ENCODE measurements around the gene PRRX2.
"Not testable (repeated sequence)": the region's sequence is repeated elsewhere in the genome, so short reads cannot be mapped to it uniquely, and the experiment has no call there.

Gene PRRX2

DNA sequence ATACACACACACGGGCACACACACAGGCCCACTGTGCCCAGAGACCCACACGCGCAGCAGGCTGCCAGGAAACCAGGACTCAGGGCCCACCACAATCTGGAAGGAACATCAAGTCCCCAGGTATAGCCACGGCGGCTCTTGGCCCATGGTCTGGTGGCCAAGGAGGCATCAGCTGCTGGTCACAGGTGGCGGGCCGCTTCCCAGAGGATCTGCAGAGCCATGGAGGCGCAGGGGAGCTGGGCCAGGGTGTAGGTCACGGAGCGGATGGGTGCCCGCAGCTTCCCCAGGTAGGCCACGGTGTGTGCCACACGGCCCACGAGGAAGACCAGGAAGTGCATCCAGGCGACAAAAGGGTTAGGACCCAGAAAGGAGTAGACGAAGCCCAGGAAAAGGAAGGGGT, 74.0 kb downstream of the PRRX2 start:
- no peak for DNase-seq

DNA sequence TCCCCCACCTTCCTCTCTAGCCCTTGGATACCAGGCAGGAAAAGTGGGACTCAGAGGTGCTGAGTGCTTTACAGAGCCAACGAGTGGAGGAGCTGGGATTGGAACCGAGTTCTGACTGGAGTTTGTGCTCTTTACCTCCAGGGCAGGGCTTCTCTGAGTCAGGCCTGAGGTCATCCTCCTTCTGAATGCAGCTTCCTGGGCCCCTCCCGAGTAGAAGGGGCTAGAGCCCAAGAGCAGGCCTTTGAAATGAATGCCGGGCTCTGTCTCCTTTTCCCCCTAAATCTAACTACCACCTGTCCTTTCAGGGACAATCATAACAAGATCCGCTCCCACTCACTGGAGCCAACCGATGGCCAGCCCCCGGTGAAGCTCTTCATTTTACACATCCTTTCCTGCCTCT, 74.7 kb downstream of the PRRX2 start:
- DNase-seq = no peak

DNA sequence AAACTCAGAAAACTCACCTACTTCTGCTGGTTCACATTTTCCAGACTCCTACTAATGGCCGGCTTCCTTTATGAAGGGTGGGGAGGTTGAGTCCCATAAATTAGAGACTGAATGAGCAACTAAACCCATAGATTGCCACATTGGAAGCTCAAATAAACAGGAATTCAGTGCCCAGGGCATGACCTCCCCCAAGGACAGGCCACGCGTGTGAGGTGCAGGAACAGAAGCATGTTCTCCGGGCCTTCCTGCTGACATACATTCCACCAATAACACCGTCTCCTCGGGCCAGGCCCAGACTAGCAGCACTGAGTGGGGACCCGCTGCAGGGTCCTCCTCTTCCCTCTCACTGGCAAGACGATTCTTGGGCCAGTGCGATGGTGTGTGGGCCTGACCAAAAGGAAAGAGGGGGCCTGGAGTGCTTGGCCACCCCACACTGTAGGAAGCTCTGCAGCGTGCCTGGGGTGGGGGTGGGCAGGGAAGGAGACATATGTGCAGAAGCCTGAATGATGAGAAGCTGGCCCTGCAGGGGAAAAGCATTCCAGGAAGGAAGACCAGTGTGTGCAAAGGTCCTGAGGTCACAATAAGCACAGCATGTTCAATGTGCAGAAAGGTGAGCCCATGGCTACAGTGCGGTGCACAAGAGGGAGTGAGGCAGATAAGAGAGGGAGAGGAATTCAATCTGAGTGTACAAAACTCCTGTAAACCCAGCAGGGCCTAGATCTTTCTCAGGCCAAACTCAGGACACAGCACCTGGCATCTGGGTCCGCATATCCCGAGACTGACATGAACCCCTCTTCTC, 75.4 kb downstream of the PRRX2 start:
- DNase-seq = no peak

DNA sequence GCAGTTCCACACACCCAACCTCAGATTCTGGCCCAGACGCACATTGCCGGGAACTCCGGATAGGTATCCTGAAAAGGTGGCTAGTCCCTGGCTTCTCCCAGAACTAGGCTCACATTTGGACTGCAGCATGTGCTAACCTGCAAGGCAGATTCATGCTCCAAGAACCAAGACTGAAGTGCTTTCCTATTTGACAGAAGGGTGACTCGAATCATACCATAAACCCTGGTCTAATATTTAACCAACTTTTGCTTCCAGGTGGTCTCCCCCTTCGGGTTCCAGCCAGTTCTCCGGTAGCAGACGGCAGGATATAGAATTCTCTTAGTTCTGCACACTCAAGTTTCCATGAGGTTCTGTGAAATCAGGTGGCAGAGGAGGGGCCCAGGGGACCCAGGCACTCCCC, 79.8 kb downstream of the PRRX2 start:
- DNase-seq = no peak

DNA sequence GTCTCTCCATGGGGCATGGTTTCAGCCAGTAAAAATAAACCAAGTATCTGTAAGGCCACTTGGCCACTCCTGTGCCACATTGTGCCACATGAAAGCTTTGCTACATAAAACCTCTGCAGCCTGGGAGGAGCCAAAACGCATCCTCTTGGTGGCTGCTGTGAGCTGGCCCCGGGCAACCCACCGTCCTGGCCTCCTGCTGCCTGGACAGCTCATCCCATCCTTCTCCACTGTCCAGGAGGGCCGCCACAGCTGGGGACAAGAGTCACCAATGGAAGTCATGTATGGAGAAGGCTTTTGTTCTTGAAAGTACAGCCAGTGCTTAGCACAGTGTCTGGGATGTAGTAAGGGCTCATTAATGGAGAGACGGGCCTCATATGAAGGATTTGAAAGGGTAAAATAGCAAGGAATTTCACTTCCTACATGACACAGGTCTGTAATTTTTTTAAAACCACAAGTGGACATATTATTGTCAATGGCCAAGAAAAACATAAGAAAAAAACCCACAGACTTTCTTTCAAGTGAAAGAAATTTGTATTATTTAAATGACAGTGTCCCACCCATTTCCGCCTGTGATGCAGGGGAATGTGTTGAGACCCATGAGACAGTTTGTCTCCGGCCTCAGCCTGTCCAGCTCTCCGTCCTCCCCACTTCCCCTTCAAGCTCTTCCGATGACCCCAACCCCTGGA, 80.8 kb downstream of the PRRX2 start:
- DNase-seq = no peak

DNA sequence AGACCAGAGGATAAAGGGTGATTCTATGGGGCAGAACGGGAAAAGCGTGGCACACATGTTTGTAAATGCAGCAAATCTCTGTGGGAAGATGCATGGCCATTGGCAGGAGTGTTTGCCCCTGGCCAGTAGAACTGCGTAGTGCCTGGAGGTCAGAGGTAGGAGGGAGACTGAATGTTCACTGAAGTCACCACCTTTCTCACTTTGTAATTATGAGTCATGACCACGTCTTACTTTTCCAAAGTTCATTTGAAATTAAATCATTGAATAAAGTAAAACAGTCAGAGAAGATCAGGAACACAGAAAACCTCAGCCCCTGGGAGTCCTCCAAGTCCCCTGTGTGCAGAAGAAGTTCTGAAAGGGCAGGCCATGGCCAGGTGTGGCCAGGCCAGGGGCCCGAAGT, 82.8 kb downstream of the PRRX2 start:
- no peak for DNase-seq

DNA sequence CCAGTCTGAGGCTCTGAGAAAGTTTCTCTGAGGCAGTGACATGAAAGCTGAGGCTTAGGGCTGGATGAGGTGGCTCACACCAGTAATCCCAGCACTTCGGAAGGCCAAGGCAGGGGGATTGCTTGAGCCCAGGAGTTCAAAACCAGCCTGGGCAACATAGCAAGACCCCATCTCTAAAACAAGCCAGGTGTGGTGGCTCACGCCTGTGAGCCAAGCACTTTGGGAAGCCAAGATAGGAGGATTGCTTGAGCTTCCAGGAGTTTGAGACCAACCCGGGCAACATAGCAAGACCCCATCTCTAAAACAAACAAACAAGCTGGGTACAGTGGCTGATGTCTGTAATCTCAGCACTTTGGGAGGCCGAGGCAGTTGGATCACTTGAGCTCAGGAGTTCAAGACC, 83.6 kb downstream of the PRRX2 start:
- DNase-seq = not testable (repeated sequence)

DNA sequence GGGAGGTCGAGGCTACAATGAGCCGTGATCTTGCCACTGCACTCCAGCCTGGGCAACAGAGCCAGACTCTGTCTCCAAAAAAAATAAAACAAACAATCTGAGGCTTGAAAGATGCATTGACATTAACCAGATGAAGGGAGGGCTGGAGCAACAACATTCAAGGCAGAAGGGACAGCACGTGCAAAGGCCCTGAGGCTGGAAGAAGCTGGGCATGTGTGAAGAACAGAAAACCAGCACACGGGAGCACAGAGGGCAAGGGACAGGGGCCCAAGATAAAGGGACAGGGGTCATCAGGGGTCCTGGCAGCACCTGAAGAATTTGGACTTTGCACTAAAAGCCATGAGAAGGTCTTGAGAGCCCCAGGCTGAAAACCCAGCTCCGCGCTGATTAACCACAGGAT, 84.1 kb downstream of the PRRX2 start:
- DNase-seq = no peak

DNA sequence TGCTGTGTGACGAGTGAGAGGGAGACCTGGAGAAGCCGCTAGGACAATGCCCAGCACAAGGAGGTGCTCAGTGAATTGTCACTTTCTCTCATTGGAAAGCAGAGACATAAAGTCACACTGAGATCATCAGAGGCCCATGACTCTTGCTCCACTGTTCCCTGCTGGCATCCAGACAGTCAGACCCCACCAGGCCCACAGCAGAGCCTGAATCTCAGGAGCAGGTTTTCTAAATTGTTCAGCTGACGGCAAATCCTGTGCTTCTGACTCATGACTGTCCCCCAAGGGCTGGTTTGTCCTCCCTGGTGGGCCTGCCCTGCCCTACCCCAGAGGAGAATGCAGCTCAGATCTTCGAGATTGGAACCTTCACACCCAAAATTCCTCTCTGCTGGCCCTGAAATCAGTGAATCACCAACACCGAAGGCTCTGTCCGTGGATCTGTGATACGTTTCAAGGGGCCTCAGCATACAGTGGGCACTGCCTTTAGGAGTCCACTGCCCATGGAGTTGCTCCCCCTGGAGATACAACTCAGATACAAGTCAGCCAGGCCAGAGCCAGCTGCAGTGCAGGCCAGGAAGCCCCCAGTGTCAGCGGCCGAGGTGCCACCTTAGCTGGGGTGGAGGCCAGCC, 84.7 kb downstream of the PRRX2 start:
- no peak for DNase-seq

DNA sequence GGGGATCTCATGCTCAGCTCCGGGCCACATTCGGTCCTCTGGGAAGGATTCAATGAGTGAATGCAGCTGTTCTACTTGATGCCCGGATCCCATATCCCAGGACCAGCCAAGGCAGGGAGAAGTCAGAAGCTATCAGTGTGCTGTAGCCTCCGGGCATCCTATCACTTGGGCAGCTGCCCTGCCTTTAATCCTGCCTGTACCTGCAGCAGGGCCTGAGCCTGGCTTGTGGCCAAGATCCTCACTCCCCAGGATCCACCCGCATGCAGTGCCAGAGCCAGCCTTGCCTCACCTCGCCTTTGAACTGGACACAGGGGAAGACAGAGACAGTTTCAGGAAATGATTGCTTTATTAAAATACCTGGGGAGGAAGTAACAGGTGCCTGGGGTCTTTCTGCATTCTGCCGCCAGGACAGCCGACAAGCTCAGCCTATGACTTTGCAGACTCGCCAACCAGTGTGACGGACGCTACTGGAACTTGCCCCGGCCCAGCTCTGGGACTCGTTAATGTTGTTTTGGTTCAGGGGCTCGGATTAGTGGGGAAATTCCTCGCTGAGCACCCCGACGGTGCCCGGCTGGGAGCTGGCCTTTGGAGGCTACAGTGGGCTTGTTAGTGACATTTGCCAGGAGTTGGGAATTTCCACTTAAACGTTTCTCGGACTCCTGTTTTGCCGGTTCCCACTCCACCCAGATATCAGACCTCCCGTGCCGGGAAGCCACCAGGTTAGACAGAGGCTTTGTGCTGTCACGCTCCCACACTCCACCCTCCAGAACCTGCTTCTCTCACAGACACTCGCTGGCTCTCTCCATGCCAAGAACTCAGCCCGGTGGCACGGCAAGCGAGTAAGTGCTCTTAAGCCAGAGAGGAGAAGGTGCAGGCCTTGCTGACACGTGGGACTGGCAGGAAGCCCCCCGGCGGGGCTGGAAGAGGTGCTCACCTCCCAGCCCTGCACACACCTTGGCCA, 86.7 kb downstream of the PRRX2 start:
- DNase-seq = no peak

DNA sequence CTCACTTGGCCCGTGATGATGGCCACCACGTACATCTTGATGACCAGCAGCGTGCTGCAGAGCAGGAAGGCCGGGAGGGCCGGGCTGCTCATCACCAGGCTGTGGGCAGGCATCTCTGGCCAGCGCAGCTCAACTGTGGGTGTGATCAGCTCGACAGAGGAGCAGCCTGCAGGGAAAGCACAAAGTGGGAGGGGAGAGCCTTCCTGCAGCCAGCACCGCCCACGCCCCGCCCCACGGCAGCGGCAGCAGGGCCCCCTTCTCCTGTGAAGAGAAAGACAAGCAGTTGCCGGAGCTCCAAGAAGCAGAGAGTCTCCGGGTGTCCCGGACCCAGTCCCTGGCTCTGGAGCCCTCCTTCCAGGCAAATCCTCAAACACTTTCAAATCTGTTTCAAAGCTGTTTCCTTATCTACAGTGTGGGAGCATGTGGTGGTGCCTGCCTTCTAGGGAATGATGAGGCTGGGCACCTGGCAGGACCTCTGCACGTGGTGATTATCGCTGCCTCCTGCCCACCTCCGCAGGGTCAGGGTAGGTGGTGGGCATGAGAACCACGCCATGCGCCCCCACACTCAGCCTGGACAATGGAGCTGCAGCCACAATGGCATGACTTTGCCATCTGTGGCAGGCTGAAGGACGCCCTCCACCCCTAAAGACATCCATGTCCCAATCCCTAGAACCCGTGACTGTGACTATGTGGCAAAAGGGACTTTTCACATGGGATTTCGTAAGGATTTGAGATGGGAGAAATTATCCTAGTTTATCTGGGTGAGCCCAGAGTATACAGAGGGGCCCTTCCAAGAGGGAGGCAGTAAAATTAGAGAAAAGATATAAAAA, 87.7 kb downstream of the PRRX2 start, which contains the start of gene PTGES:
Gene PTGES, minus strand, starts transcription at position 143 of the 830 bp plus-strand sequence. Its CDS starts 30 bp downstream, at position 113.
- DNase-seq = peak; percentile 73

DNA sequence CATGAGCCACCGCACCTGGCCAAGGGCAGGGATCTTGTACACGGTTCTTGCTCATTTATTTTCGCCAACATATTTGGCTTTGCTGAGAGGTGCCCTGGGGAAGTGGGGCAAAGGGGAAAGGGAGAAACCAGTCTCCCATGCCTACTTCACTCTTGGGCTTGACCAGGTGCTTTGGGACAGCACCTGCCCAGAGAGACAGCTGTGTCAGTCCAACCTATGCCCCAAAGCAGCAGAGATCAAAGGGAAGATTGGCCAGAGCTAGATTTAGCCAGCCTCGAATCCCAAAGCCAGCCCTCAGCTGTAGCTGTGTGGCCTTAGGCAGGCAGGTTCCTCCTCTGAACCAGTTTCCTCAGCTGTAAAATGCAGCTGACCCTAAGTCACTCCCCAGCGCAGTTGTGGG, 89.7 kb downstream of the PRRX2 start:
- DNase-seq = no peak

DNA sequence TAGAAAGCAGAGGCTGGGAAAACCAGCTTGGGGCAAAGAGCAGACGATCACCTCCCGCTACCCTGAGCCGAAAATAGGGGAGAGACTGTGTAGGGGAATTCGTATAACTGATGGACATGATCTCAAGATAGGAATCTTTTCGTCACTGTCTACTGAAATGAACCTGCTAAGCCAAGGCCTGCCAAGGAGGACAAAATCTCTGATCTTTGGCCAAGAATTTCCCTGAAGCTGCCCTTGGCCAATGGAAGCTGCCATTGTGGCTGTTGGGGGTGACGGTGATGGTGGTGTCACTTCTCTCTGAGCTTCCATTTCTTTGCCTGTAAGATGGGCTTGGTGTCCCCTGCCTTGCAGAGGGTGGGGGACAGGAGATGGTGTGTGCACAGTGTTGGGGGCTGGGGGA, 90.7 kb downstream of the PRRX2 start:
- DNase-seq = no peak

DNA sequence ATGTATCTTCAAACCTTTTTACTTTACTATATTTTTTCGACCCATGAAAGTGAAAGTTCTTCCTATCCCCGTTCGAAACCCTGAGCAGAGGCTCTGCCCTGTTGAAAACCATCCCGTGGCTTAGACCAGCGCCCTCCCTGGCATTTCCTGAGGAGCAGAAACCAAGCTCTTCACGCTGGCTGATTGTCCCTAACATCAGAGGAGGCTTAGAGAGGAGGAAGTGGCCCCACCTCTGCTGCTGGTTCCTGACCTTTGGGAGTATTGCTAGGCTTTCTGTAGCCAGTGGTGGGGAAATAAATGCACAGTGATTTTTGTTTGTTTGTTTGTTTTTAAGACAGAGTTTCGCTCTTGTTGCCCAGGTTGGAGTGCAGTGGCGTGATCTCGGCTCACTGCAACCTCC, 91.6 kb downstream of the PRRX2 start:
- no peak for DNase-seq

DNA sequence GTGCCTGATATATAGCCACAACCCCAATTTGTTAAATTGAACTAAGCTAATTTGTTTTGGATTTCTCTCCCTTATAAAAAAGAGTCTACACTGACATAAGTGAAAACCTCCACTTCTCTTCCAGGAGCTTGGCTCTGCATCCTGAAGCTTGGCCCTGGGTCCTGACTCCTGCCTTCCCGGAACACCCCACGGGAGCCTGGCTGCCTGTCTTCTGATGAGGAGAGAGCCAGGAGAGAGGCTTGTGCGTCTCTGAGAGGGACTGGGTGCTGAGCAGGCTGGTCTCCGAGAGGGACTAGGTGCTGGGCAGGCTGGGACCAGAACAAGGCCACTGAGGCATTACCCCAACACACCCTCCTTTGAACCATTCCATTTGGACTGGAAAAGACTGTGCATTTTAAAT, 93.9 kb downstream of the PRRX2 start:
- no peak for DNase-seq

DNA sequence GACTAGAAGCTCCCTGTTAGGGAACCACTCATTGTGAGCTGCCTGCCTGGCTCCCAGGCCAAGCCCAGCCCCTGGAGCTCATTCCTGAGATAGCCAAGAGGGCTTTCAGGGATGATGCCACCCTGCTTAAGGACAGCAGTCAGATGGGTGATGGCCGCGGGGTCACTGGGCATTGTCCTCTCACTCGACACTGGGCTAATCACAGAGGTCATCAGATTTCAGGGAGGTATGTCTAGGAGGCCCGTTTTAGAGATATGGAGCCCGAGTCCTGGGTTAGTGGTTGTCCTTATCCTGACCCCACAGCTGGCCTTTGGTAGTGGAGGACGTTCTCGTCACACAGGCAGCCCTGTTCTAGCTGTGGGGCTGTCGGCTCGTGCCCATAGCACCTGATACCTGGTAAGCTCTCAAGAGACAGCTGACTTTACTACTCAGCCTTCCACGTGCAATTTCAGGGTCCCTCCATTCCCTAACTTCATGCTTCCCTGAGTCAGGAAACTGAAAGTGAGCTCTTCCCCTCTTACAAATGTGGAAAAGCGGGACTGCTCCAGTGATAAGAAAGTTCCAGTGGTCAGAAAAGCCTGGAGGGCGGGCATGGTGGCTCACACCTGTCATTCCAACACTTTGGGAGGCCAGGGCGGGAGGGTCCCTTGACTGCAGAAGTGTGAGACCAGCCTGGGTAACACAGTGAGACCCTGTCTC, 94.5 kb downstream of the PRRX2 start:
- DNase-seq = no peak

DNA sequence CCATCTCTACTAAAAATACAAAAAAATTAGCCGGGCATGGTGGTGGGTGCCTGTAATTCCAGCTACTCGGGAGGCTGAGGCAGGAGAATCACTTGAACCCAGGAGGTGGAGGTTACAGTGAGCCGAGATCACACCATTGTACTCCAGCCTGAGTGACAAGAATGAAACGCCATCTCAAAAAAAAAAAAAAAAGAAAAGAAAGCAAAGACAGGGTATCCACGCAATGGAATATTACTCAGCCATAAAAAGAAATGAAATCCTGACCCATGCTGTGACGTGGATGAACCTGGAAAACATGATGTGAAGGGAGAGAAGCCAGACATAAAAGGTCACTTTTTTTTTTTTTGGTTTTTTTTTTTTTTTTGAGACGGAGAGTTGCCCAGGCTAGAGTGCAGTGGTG, 95.3 kb downstream of the PRRX2 start:
- not testable (repeated sequence) for DNase-seq

DNA sequence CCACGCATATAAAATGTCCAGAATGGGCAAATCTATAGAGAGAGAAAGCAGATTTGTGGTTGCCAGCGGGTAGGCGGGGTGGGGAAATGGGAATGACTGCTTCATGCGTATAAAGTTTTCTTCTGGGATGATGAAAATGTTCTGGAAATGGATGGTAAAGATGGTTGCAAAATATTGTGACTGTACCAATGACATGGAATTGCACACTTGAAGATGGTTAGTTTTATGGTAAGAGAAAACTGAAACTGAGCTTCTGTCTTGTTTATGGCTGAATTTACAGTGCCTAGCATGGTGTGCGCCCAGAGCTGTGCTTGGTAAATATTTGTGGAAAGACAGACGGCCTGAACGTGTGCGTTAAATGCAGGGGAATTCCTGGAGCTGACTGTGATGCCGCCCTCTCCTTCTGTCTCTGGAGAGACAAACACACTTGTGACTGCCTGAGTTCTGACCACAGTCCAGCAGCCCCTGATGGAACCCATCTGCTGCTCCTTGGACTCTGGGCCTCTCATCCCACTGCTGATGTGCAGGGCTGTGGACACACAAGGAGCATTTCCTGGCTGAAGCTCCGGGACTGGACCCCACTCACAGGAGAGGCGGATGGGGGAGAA, 96.0 kb downstream of the PRRX2 start:
- no peak for DNase-seq

DNA sequence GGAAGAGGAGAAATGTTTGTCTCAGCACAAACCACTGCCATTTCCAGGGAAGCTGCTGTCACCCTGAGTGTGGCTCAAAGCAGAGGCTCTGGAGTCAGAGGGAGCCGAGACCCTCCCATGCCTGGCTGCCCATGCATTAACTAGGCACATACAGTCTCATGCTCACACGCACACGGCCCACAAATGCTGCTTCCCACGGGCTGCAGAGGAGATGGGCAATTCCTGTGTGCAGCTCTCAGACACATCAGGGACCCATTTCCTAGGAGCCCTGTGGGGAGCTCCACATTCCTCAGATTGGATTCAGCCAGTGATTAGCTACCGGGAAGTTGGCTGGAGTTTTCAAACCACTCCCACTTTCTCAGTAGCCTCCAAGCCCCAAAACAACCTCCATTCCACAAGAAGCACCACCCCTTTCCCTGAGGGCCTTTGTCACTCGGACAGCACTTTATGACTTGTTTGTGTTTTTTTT, 96.5 kb downstream of the PRRX2 start:
- DNase-seq = no peak

DNA sequence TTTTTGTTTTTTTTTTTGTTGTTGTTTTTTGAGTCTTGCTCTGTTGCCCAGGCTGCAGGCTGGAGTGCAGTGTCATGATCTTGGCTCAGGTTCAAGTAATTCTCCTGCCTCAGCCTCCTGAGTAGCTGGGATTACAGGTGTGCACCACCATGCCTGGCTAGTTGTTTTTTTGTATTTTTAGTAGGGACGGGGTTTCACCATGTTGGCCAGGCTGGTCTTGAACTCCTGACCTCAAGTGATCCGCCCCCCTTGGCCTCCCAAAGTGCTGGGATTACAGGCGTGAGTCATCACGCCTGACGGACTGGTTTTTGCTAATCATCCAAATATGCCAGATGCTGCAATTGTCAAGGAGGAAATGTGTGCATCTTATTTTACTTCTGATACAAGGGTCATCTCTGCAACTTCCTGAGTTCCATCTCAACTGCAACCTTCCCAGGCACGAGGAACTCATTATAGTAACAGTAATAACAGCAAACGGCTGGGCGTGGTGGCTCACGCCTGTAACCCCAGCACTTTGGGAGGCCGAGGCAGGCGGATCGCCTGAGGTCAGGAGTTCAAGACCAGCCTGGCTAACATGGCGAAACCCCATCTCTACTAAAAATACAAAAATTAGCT, 97.0 kb downstream of the PRRX2 start:
- not testable (repeated sequence) for DNase-seq

All from activated CD8-positive, alpha-beta memory T cell treated with anti-CD3 and anti-CD28 coated beads for 24 hours (primary cell).